ENCODE results near the gene YWHAG. TPM values are rescaled to one million over a fixed set of nuclear protein-coding genes. Genes with fewer than 3 reads are reported as not detected.

Gene YWHAG
- total and polyA plus RNA-seq, 9 of the 15 experiments (the other 6 are each of a cell fraction or from before 2014, with no cell fraction given): 30.4 to 246 (median 94.5) TPM

- TF ChIP-seq PREB (CRISPR knock-in tag; IDR thresholded peaks at IDR 0.05) (no peak), ZNF76 (CRISPR knock-in tag; IDR thresholded peaks at IDR 0.05; ENCODE audit: borderline replicate concordance) (no peak), TAF1 (IDR thresholded peaks at IDR 0.05; ENCODE audit: control insufficient read depth, extremely low read depth, insufficient read depth, low read length, severe bottlenecking) (peak; percentile 20), AFF4 (CRISPR knock-in tag; IDR thresholded peaks at IDR 0.05) (peak; percentile 86), DACH1 (IDR thresholded peaks at IDR 0.05; ENCODE audit: partially characterized antibody) (peak; percentile 43), ZMIZ1 (IDR thresholded peaks at IDR 0.05; ENCODE audit: low read depth in 2 of 2, low read length in 2 of 2) (peak; percentile 44 to 77; a peak in 2 of 4 replicates), ERF (CRISPR knock-in tag; IDR thresholded peaks at IDR 0.05) (no peak), POLR3G (IDR thresholded peaks at IDR 0.05; ENCODE audit: extremely low read depth, insufficient read length, insufficient replicate concordance) (no peak), DPF2 (IDR thresholded peaks at IDR 0.05) (peak; percentile 63; the same call in 1 of the 2 replicates), ZNF347 (CRISPR knock-in tag; IDR thresholded peaks at IDR 0.05; ENCODE audit: low read depth) (no peak), KDM5B (IDR thresholded peaks at IDR 0.05; ENCODE audit: insufficient replicate concordance, low read depth, low read length) (no peak), ZNF436 (CRISPR knock-in tag; IDR thresholded peaks at IDR 0.05) (no peak), THAP12 (CRISPR knock-in tag; IDR thresholded peaks at IDR 0.05) (peak; percentile 68; the same call in 1 of the 2 replicates), NFRKB (IDR thresholded peaks at IDR 0.05; ENCODE audit: low read depth) (no peak), CREB1 (IDR thresholded peaks at IDR 0.05) (peak; percentile 58; the same call in 1 of the 2 replicates), CREB1 (CRISPR knock-in tag; IDR thresholded peaks at IDR 0.05) (peak; percentile 66), ZZZ3 (IDR thresholded peaks at IDR 0.05) (no peak)
Observed at GRCh38 chr7:76314042-76314721, 44.6 kb downstream of the YWHAG start (continued).
